ENCODE measurements around the gene SSX7.
"Not testable (repeated sequence)": the region's sequence is repeated elsewhere in the genome, so short reads cannot be mapped to it uniquely, and the experiment has no call there.

DNA sequence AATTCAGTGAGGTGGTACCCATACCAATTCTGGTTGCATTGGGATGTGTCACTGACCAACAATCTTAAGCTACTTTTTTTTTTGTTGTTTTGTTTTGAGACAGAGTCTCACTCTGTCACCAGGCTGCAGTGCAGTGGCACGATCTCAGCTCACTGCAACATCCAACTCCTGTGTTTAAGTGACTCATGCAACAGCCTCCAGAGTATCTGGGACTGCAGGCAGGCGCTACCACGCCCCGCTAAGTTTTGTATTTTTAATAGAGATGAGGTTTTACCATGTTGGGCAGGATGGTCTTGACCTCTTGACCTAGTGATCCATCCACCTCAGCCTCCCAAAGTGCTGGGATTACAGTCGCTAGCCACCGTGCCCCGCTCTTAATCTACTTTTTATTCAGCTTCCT lies 5.7 kb downstream of the SSX7 start:
- TF ChIP-seq, protein P1, sequence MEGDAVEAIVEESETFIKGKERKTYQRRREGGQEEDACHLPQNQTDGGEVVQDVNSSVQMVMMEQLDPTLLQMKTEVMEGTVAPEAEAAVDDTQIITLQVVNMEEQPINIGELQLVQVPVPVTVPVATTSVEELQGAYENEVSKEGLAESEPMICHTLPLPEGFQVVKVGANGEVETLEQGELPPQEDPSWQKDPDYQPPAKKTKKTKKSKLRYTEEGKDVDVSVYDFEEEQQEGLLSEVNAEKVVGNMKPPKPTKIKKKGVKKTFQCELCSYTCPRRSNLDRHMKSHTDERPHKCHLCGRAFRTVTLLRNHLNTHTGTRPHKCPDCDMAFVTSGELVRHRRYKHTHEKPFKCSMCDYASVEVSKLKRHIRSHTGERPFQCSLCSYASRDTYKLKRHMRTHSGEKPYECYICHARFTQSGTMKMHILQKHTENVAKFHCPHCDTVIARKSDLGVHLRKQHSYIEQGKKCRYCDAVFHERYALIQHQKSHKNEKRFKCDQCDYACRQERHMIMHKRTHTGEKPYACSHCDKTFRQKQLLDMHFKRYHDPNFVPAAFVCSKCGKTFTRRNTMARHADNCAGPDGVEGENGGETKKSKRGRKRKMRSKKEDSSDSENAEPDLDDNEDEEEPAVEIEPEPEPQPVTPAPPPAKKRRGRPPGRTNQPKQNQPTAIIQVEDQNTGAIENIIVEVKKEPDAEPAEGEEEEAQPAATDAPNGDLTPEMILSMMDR (optimal IDR thresholded peaks at IDR 0.05 in 1 of 3, IDR thresholded peaks at IDR 0.05 in 1 of 3, conservative IDR thresholded peaks at IDR 0.05 in 1 of 3; ENCODE audit: extremely low read depth in 1 of 3, insufficient read depth in 2 of 3, low read length in 3 of 3): not testable (repeated sequence)
- TF ChIP-seq EZH2 (IDR thresholded peaks at IDR 0.05; ENCODE audit: low read length): not testable (repeated sequence)
